Sigmoid colon (tissue), 4 donors: ENCODE measurements around the gene MUC21.

Experiments
- EP300 ChIP-seq, 4 donors: sonication (generic); formaldehyde crosslinking; IDR thresholded peaks; one replicate each; pipeline ENCODE4 v1.6.1; 2017; ENCODE audit warnings: antibody characterized with exemption in 4 of 4
- POLR2A ChIP-seq, 2 donors: fragments of 450-650 bp; IDR thresholded peaks; one replicate each; pipeline ENCODE4 v1.6.1; 2016; ENCODE audit warnings: antibody characterized with exemption in 2 of 2, mild to moderate bottlenecking in 2 of 2, moderate library complexity in 2 of 2
- POLR2AphosphoS5 ChIP-seq, 4 donors: sonication (generic); formaldehyde crosslinking; IDR thresholded peaks; one replicate each; pipeline ENCODE4 v1.6.1; 2017; ENCODE audit warnings: antibody characterized with exemption in 4 of 4

DNA sequence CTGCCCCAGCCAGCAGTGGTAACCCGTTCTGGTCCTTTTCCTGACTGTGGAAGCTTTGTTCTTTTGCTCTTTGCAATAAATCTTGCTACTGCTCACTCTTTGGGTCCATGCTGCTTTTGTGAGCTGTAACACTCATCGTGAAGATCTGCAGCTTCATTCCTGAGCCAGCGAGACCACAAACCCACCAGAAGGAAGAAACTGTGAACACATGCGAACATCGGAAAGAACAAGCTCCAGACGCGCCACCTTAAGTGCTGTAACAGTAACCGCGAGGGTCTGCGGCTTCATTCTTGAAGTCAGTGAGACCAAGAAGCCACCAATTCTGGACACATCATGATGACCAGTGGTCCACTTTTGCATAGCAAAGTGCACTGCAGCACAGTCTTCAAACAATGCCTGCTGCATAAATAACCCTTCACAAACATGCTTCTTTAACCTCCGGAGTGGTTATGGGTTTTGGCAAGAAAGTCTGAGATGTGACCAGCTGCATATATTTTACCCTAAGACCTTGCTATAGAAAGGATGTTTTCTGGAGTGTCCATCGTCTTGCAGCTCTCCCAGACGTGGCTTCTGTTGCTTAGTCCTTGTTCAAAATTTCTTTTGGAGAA lies 17.9 kb downstream of the MUC21 start:
- TF ChIP-seq POLR2AphosphoS5 (IDR thresholded peaks at IDR 0.05) (no peak), POLR2A (IDR thresholded peaks at IDR 0.05) (no peak), EP300 (IDR thresholded peaks at IDR 0.05) (no peak)
